Stimulated activated CD4-positive, alpha-beta T cell treated with anti-CD3 and anti-CD28 coated beads, TNF-alpha, amount 100 ng/mL, for 24 hours (primary cell): Measurements from ENCODE around the gene MEGF6.

Experiments used
- DNase-seq, 3 experiments: peaks; one replicate each; pipeline ENCODE4 v3.0.0-alpha.2; 2020; ENCODE audit warnings: low read depth in 3 of 3

Gene MEGF6, protein sequence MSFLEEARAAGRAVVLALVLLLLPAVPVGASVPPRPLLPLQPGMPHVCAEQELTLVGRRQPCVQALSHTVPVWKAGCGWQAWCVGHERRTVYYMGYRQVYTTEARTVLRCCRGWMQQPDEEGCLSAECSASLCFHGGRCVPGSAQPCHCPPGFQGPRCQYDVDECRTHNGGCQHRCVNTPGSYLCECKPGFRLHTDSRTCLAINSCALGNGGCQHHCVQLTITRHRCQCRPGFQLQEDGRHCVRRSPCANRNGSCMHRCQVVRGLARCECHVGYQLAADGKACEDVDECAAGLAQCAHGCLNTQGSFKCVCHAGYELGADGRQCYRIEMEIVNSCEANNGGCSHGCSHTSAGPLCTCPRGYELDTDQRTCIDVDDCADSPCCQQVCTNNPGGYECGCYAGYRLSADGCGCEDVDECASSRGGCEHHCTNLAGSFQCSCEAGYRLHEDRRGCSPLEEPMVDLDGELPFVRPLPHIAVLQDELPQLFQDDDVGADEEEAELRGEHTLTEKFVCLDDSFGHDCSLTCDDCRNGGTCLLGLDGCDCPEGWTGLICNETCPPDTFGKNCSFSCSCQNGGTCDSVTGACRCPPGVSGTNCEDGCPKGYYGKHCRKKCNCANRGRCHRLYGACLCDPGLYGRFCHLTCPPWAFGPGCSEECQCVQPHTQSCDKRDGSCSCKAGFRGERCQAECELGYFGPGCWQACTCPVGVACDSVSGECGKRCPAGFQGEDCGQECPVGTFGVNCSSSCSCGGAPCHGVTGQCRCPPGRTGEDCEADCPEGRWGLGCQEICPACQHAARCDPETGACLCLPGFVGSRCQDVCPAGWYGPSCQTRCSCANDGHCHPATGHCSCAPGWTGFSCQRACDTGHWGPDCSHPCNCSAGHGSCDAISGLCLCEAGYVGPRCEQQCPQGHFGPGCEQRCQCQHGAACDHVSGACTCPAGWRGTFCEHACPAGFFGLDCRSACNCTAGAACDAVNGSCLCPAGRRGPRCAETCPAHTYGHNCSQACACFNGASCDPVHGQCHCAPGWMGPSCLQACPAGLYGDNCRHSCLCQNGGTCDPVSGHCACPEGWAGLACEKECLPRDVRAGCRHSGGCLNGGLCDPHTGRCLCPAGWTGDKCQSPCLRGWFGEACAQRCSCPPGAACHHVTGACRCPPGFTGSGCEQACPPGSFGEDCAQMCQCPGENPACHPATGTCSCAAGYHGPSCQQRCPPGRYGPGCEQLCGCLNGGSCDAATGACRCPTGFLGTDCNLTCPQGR (N-terminal part only)

GRCh38 chr1:3611170-3612019 is at the start of gene MEGF6:
MEGF6 (minus strand) TSS chr1:3611508; CDS start chr1:3611268, 240 bp downstream.
- peak; percentile 39 to 71 (median 40) for DNase-seq

- DNase-seq = no peak
Observed at GRCh38 chr1:3660704-3661103, 49.4 kb upstream of the MEGF6 start.

DNA sequence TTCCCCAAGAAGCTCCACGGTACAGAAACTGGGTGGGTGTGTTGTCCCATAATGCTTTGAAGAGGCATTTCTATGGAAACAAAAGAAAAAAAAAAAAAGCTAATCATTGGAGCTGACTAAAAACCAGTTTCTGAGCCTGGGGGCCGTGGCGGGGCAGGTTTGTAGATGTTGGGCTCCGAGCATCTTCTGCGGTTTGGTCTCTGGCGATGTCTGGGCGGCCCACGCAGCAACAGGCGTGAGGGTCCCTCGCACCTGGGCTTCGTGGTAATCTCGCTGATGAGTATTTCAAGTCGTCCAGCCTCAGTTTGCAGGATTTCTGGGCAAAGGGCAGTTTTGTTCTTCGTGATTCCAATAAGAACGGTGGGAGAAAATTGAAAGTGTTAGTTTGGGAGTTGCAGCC is 47.8 kb upstream of the MEGF6 start:
- no peak for DNase-seq

DNA sequence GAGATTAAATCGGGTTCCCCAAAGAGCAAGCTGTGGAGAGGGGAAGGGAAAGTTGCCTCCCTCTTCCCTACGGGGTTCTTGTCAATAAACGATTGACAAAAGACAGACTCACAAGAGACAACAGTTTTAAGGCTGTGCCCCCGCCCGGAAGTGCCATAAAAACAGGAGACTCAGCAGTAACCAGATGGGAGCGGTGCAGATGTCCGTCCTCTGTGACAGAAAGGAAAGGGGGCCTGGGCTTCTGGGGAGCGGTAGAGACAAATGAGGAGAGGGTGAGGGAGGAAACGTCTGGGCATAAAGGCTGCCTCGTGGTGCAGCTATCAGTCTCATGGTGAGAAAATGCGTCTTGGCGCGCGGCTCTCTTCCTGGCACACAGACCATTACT is 46.9 kb upstream of the MEGF6 start:
- no peak for DNase-seq

GRCh38 chr1:3657578-3658230 is 46.4 kb upstream of the MEGF6 start:
- DNase-seq = no peak

GRCh38 chr1:3657096-3657475 is 45.8 kb upstream of the MEGF6 start:
- no peak for DNase-seq

DNA sequence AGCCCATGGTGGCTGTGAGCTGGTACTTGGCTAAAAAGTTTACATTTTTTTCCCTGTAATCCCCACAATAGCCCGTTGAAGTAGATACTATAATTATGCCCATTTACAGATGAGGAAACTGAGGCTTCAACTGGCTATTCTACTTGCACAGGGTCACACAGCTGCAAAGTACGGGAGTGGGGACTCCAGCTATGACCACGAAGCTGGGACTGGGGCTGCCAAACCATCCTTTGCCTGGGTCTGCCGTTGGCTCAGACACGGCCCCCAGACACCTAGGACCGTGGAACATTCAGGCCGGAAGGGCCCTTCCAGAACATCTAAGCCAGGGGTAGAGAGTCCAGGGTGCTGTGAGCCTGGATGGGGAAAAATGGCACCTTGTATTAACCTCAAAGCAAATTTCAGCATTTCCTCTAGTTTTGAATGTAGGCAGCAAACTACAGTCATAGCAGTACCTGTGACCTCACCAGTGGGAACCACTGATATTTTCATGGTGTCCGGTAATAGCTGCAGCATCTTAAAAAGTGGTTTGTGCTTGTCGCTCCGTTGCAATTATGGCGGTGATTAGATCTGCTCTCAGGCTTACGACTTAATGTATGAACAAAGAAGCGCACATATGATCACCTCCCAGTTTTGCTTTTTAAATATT is 45.3 kb upstream of the MEGF6 start:
- no peak for DNase-seq

- no peak for DNase-seq
Observed at GRCh38 chr1:3654549-3655281, 43.4 kb upstream of the MEGF6 start.

DNA sequence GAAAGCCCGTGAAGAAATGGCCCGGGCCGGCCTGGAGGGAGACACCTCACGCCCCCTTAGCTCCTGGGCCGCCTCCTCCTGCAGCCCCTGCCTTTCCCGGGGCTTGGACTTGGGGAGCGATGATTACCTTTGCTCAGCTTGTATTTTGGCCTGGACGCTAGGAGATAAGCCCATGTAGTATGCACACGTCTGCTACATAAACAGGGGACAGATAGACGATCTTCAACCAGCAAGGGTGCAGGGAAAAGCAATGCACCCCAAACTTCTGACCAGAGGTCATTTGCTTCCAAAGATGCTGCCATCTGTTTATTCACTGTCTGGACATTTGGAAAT is 41.9 kb upstream of the MEGF6 start:
- DNase-seq = no peak

- DNase-seq = no peak
Observed at GRCh38 chr1:3652548-3653285, 41.4 kb upstream of the MEGF6 start.

DNA sequence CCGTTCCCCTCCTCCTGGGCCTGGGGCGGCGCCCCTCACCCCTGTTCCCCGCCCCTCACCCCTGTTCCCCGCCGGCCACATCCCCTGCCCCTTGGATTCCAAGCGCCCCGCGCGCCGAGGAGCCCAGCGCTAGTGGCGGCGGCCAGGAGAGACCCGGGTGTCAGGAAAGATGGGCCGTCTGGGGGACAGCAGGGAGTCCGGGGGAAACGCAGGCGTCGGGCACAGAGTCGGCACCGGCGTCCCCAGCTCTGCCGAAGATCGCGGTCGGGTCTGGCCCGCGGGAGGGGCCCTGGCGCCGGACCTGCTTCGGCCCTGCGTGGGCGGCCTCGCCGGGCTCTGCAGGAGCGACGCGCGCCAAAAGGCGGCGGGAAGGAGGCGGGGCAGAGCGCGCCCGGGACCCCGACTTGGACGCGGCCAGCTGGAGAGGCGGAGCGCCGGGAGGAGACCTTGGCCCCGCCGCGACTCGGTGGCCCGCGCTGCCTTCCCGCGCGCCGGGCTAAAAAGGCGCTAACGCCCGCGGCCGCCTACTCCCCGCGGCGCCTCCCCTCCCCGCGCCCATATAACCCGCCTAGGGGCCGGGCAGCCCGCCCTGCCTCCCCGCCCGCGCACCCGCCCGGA is 40.7 kb upstream of the MEGF6 start, which contains the start of gene TP73:
Gene TP73 (plus strand): TSS at position 587 of the 618 bp plus-strand sequence. CDS start 29,850 bp downstream, outside the sequence.
- no peak for DNase-seq

DNA sequence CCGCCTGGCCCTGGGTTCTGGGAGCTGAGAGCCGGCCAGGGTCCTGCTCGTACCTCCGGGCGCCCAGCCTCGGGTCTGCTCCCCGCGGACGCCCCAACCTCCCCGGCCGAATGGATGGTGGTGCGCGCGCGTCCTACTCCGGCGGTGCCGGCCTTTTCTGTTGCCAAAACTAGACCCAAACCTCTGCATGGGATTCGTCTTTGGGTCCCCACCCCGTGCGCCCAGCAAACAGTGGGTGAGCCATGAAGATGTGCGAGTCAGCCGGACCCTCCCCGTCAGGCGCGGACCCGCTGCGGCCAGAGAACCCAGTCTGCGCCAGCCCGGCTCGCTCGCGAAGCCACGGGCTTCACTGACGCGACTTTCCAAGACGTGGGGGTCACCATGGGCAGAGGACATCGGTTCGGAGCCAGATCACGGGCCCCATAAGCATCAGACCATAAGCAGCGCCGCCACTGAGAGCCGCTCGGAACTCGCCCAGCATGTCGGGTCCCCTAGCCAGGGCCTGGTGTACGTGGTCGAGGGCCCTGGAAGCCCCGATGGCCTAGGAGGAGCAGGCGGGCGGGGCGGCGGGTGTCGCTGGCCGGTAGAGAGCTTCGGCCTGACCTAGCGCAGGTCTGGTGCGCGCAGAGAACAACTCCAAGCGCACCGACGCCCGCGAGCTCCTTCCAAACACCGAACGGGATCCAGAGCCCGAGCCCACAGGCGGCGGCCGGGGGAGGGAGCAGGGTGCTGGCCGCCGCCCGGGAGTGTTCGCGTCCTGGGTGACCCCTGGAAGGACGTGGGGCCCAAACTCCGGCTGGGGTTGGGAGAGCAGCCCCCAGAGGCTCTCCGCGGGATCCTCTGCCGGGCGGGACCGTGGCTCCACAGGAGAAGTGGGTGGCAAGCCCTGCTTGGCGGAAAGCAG is 40.0 kb upstream of the MEGF6 start:
- no peak for DNase-seq

- no peak for DNase-seq
Observed at GRCh38 chr1:3650248-3651025, 39.1 kb upstream of the MEGF6 start.

- peak; percentile 79 to 89 (median 81) for DNase-seq
Observed at GRCh38 chr1:3649342-3650247, 38.3 kb upstream of the MEGF6 start, which contains the start of gene WRAP73. WRAP73 (minus strand) TSS chr1:3650103; CDS start chr1:3649999, 104 bp downstream.

DNA sequence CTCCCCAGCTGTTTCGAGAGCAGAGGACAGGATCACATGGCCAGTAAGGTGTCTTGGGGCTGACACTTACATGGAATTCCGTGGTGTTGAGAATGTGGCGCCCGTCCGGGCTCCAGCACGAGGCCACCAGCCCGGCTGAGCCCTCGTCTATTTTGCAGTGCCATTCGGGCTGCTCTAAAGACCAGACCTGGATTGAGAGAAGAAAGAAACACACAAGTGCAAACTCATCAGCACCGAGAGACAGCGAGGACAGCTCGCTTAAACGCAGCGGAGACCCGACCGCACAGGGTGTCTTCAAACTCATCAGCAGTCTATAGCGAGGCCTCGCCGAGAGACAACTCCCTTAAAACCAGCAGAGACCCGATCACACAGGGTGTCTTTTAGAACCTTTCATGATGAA is 35.3 kb upstream of the MEGF6 start:
- DNase-seq = no peak
